Measurements from ENCODE around the gene TANC1. TPM values are rescaled to one million over a fixed set of nuclear protein-coding genes. Genes with fewer than 3 reads are reported as not detected.

The TANC1 gene
- total RNA-seq, 1 donor from 2014 or later: 0.37 TPM

DNA sequence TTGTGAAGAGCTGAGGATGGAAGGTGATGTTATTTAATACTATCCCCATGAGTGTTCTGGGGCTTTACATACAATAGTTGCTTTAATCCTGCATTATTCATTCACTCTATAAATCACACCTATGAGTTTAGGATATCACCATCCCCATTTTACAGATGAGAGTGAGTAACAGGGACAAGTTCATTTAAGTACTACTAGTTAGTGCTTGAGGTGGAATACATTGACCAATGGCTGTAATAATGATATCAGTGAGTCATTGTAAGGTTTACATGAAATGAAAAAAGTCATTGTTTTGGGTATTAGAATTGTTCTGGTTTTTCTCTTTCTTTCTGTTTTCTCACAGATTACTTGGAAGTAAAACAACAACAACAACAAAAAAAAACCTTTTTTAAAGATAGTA, 42.5 kb downstream of the TANC1 start:
- no peaks in the 10 kb centered on the region for H3K36me3 Mint-ChIP-seq (ENCODE audit: low read depth)
- intact Hi-C loops (cut with micrococcal nuclease): no loop called here
- no peaks in the 10 kb centered on the region for H3K4me1 Mint-ChIP-seq
- no peak overlapping the region for H3K4me3 Mint-ChIP-seq
- DNase-seq: no peak
- no peak overlapping the region for H3K27ac Mint-ChIP-seq
- H3K9me3 Mint-ChIP-seq: peaks cover 16% of the 10 kb centered on the region
- no peaks in the 10 kb centered on the region for H3K27me3 Mint-ChIP-seq

GRCh38 chr2:159012142-159012541, 43.7 kb downstream of the TANC1 start:
- no peak overlapping the region for H3K4me3 Mint-ChIP-seq
- no peak overlapping the region for H3K27ac Mint-ChIP-seq
- intact Hi-C loops (cut with micrococcal nuclease): no loop called here
- H3K9me3 Mint-ChIP-seq: peaks cover 22% of the 10 kb centered on the region
- H3K36me3 Mint-ChIP-seq (ENCODE audit: low read depth): no peaks in the 10 kb centered on the region
- DNase-seq: no peak
- H3K27me3 Mint-ChIP-seq: no peaks in the 10 kb centered on the region
- H3K4me1 Mint-ChIP-seq: no peaks in the 10 kb centered on the region

DNA sequence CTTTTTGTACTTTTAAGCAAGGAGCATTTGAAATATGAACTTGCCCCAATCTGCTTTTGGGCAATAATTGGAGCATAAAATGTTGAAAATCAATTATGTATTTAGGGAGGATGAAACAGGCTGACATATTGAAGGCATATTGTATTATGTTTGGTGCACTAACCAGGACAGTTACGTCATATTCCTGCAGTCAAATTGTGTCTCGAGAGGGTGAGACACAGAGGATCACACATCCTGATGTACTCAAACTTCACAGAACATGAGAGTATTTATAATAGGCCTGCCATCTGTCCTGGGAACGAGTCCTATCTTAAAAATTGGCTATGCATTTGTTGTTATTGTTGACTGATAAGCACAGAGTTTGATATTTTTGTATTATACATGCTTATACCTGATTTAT, 44.7 kb downstream of the TANC1 start:
- DNase-seq: no peak
- no peak overlapping the region for H3K4me3 Mint-ChIP-seq
- no peaks in the 10 kb centered on the region for H3K27me3 Mint-ChIP-seq
- intact Hi-C loops (cut with micrococcal nuclease): no loop called here
- peaks cover 18% of the 10 kb centered on the region for H3K9me3 Mint-ChIP-seq
- H3K27ac Mint-ChIP-seq: no peak overlapping the region
- no peaks in the 10 kb centered on the region for H3K4me1 Mint-ChIP-seq
- H3K36me3 Mint-ChIP-seq (ENCODE audit: low read depth): no peaks in the 10 kb centered on the region

GRCh38 chr2:159015174-159015573, 46.7 kb downstream of the TANC1 start:
- intact Hi-C loops (cut with micrococcal nuclease): no loop called here

GRCh38 chr2:159015823-159016222, 47.4 kb downstream of the TANC1 start:
- H3K36me3 Mint-ChIP-seq (ENCODE audit: low read depth): no peaks in the 10 kb centered on the region
- intact Hi-C loops (cut with micrococcal nuclease): no loop called here
- no peak overlapping the region for H3K27ac Mint-ChIP-seq
- H3K27me3 Mint-ChIP-seq: no peaks in the 10 kb centered on the region
- no peaks in the 10 kb centered on the region for H3K4me1 Mint-ChIP-seq
- H3K9me3 Mint-ChIP-seq: peaks cover 18% of the 10 kb centered on the region
- no peak overlapping the region for H3K4me3 Mint-ChIP-seq
- no peak for DNase-seq

More at GRCh38 chr2:159015174-159015573, 46.7 kb downstream of the TANC1 start:
- DNase-seq: no peak
- Mint-ChIP-seq H3K4me3 (no peak overlapping the region), H3K27me3 (no peaks in the 10 kb centered on the region), H3K27ac (no peak overlapping the region), H3K36me3 (ENCODE audit: low read depth) (no peaks in the 10 kb centered on the region), H3K4me1 (no peaks in the 10 kb centered on the region), H3K9me3 (peaks cover 18% of the 10 kb centered on the region)

- no peaks in the 10 kb centered on the region for H3K27me3 Mint-ChIP-seq
- no peak overlapping the region for H3K27ac Mint-ChIP-seq
- no peaks in the 10 kb centered on the region for H3K4me1 Mint-ChIP-seq
- intact Hi-C loops (cut with micrococcal nuclease): no loop called here
- no peaks in the 10 kb centered on the region for H3K36me3 Mint-ChIP-seq (ENCODE audit: low read depth)
- DNase-seq: no peak
- no peak overlapping the region for H3K4me3 Mint-ChIP-seq
- peaks cover 16% of the 10 kb centered on the region for H3K9me3 Mint-ChIP-seq
These were observed 49.4 kb downstream of the TANC1 start for GRCh38 chr2:159017837-159018236.

GRCh38 chr2:159019021-159019420, 50.6 kb downstream of the TANC1 start:
- Mint-ChIP-seq H3K27me3 (no peaks in the 10 kb centered on the region), H3K36me3 (ENCODE audit: low read depth) (no peaks in the 10 kb centered on the region), H3K9me3 (peaks cover 12% of the 10 kb centered on the region), H3K4me3 (no peak overlapping the region), H3K4me1 (no peaks in the 10 kb centered on the region), H3K27ac (no peak overlapping the region)
- DNase-seq: no peak
- intact Hi-C loops (cut with micrococcal nuclease): no loop called here

DNA sequence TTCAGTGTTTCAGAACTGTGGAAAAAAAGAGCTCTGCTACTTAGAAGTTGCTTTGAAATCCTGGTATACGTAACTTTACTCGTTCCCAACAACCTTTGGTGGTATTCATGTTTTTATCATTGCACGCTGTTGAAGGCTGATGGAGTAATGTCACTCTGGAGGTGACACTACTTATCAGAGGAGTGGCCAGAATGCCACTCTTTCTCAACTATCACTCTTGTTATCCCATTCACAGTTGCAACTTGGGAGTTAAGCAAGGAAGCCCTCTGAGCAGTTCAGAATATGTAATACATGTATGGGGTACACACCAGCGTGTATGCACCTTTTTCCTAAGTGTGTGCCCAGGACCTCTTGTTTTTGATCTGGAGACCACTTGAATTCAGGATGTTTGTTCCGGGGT, 53.6 kb downstream of the TANC1 start:
- Mint-ChIP-seq H3K27me3 (no peaks in the 10 kb centered on the region), H3K4me3 (no peak overlapping the region), H3K27ac (no peak overlapping the region), H3K9me3 (no peaks in the 10 kb centered on the region), H3K4me1 (no peaks in the 10 kb centered on the region), H3K36me3 (ENCODE audit: low read depth) (no peaks in the 10 kb centered on the region)
- intact Hi-C loops (cut with micrococcal nuclease): no loop called here
- no peak for DNase-seq

DNA sequence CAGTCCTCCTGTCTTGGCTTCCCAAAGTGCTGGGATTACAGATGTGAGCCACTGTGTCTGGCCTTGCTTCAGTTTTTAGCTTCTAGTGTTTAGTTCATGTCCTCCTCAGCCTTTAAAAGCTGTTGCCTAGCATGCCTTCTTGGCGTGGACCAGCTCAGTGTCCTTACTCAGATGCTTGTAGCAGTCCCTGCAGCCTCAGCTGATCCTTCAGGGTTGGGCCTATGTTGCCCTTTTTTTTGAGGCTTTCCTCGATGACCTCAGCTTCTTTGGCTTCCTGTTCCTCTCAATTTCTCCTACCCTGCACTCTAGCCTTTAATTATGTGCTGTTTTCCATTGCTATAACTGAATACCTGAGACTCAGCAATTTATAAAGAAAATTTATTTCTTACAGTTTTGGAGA, 57.7 kb downstream of the TANC1 start:
- no peak overlapping the region for H3K27ac Mint-ChIP-seq
- H3K36me3 Mint-ChIP-seq (ENCODE audit: low read depth): no peaks in the 10 kb centered on the region
- H3K4me3 Mint-ChIP-seq: no peak overlapping the region
- intact Hi-C loops (cut with micrococcal nuclease): no loop called here
- DNase-seq: no peak
- H3K9me3 Mint-ChIP-seq: no peaks in the 10 kb centered on the region
- no peaks in the 10 kb centered on the region for H3K4me1 Mint-ChIP-seq
- no peaks in the 10 kb centered on the region for H3K27me3 Mint-ChIP-seq

DNA sequence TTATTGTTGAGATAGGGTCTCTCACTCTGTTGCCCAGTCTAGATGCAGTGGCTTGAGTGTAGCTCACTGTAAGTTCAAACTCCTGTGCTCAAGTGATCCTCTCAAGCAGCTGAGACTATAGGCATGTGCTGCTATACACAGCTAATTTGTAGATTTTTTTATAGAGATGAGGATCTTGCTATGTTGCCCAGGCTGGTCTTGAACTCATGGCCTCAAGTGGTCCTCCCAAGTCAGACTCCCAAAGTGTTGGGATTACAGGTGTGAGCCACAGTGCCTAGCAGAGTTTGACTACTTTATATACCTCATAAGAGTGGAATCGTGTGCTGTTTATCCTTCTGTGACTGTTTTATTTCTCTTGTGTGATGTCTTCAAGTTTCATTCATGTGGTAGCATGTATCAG, 60.3 kb downstream of the TANC1 start:
- no peak overlapping the region for H3K4me3 Mint-ChIP-seq
- intact Hi-C loops (cut with micrococcal nuclease): no loop called here
- DNase-seq: no peak
- H3K27me3 Mint-ChIP-seq: no peaks in the 10 kb centered on the region
- H3K9me3 Mint-ChIP-seq: no peaks in the 10 kb centered on the region
- H3K4me1 Mint-ChIP-seq: no peaks in the 10 kb centered on the region
- no peak overlapping the region for H3K27ac Mint-ChIP-seq
- H3K36me3 Mint-ChIP-seq (ENCODE audit: low read depth): no peaks in the 10 kb centered on the region

- intact Hi-C loops (cut with micrococcal nuclease): no loop called here
- no peaks in the 10 kb centered on the region for H3K4me1 Mint-ChIP-seq
- no peak overlapping the region for H3K27ac Mint-ChIP-seq
- no peaks in the 10 kb centered on the region for H3K9me3 Mint-ChIP-seq
- no peaks in the 10 kb centered on the region for H3K36me3 Mint-ChIP-seq (ENCODE audit: low read depth)
- H3K4me3 Mint-ChIP-seq: no peak overlapping the region
- H3K27me3 Mint-ChIP-seq: no peaks in the 10 kb centered on the region
- DNase-seq: no peak
These were observed 61.5 kb downstream of the TANC1 start for GRCh38 chr2:159029936-159030335.

- Mint-ChIP-seq H3K27ac (no peak overlapping the region), H3K4me1 (no peaks in the 10 kb centered on the region), H3K4me3 (no peak overlapping the region), H3K36me3 (ENCODE audit: low read depth) (no peaks in the 10 kb centered on the region), H3K9me3 (no peaks in the 10 kb centered on the region), H3K27me3 (no peaks in the 10 kb centered on the region)
- DNase-seq: no peak
- intact Hi-C loops (cut with micrococcal nuclease): no loop called here
These were observed 62.4 kb downstream of the TANC1 start for GRCh38 chr2:159030674-159031380.

GRCh38 chr2:159032146-159032545, 63.7 kb downstream of the TANC1 start:
- no peaks in the 10 kb centered on the region for H3K27me3 Mint-ChIP-seq
- no peak for DNase-seq

DNA sequence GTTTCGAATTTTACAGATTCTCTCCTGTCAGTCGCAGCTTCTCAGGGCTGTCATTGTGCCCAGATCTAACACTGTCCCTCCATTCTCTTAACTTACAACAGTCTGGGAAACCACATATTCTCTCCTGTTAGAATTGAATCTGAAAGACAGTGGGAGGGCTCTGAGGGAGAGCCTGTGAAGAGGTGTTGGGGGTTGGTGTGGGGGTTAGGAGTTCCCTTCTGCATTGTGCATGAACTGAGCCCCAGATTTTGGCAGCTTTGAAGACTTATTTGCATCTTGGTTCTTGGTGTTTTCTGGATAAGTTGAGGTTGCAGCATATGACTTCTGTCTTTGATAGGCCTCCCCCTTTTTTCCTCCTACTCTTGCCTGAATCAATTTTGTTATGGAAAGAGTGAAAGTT, 64.1 kb downstream of the TANC1 start:
- DNase-seq: no peak
- H3K27me3 Mint-ChIP-seq: no peaks in the 10 kb centered on the region
- H3K4me1 Mint-ChIP-seq: no peaks in the 10 kb centered on the region
- peaks cover 2% of the 10 kb centered on the region for H3K9me3 Mint-ChIP-seq
- H3K4me3 Mint-ChIP-seq: no peak overlapping the region
- H3K36me3 Mint-ChIP-seq (ENCODE audit: low read depth): no peaks in the 10 kb centered on the region
- intact Hi-C loops (cut with micrococcal nuclease): no loop called here
- H3K27ac Mint-ChIP-seq: no peak overlapping the region

More at GRCh38 chr2:159032146-159032545, 63.7 kb downstream of the TANC1 start:
- no peaks in the 10 kb centered on the region for H3K36me3 Mint-ChIP-seq (ENCODE audit: low read depth)
- H3K4me1 Mint-ChIP-seq: no peaks in the 10 kb centered on the region
- no peaks in the 10 kb centered on the region for H3K9me3 Mint-ChIP-seq
- intact Hi-C loops (cut with micrococcal nuclease): no loop called here
- no peak overlapping the region for H3K4me3 Mint-ChIP-seq
- no peak overlapping the region for H3K27ac Mint-ChIP-seq

DNA sequence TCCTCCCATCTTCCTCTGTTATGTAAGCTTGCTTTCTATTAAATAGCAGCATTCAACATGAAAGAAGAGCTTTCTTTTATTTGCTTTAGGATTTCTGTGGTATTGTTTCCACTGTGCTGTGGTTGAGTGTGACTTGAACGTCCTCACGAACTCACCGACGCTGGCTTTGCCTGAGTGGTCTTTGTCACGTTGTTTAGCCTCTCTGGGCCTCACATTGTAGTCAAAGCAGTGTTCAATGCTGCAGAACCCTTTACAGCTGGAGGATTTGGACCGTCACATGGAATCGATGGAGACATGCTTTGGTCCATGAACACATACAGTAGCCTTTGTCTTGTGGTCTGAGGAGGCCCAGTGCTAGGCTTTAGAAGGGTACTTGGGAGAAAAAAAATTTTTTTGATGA, 66.3 kb downstream of the TANC1 start:
- H3K4me1 Mint-ChIP-seq: no peaks in the 10 kb centered on the region
- peaks cover 7% of the 10 kb centered on the region for H3K9me3 Mint-ChIP-seq
- intact Hi-C loops (cut with micrococcal nuclease): no loop called here
- H3K36me3 Mint-ChIP-seq (ENCODE audit: low read depth): no peaks in the 10 kb centered on the region
- no peak overlapping the region for H3K4me3 Mint-ChIP-seq
- H3K27me3 Mint-ChIP-seq: peaks cover 5% of the 10 kb centered on the region
- no peak for DNase-seq
- H3K27ac Mint-ChIP-seq: no peak overlapping the region

Data from activated CD4-positive, alpha-beta T cell treated with anti-CD3 and anti-CD28 coated beads, Interleukin-2, amount 10 ng/mL, durations not matched to agents 24 days and 14 days (primary cell).